COLO668 (cell line): Measurements from ENCODE around the gene HEPACAM.

Experiments used
- DNase-seq: peaks from one replicate; lab custom pipeline; 2025; ENCODE audit not compliant: unreplicated experiment; lab: John Stamatoyannopoulos, UW

The HEPACAM gene

DNA sequence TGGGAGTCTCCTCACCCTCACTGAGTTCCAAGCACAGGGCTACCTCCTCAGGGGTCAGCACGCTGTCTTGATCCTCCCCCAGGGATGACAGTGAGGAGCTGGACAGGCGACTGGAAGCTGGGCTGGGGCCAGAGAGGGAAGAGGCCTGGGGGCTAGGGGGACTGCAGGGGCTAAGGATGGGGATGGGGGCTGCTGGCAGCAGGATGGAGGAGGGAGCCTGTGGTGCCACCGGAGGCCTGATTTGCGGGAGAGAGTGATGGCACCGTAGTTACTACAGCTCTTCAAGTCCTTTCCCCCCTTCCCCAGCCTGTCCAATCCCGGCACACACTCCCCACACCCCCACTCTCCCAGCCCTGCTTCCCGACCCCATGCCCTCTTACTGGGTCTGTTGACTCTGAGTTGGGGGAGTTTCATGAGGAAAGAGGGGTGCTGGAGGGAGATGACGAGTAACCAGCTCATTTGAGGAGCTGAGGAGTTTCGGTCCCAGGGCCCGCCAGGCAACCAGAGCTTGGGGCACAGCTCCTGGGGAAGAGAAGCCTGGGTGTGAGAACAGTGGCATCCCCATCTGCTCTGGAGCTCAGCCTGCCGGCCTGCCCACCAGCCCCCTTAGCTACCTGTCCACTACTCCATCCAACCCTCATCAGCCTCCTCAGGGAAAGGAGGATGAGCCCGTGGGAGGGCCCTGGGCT lies 48.7 kb downstream of the HEPACAM start:
- DNase-seq: no peak

GRCh38 chr11:124886476-124886875 lies 49.4 kb downstream of the HEPACAM start:
- DNase-seq: no peak

GRCh38 chr11:124884869-124885479 lies 50.9 kb downstream of the HEPACAM start:
- no peak for DNase-seq

GRCh38 chr11:124884340-124884739 lies 51.5 kb downstream of the HEPACAM start:
- DNase-seq: no peak

DNA sequence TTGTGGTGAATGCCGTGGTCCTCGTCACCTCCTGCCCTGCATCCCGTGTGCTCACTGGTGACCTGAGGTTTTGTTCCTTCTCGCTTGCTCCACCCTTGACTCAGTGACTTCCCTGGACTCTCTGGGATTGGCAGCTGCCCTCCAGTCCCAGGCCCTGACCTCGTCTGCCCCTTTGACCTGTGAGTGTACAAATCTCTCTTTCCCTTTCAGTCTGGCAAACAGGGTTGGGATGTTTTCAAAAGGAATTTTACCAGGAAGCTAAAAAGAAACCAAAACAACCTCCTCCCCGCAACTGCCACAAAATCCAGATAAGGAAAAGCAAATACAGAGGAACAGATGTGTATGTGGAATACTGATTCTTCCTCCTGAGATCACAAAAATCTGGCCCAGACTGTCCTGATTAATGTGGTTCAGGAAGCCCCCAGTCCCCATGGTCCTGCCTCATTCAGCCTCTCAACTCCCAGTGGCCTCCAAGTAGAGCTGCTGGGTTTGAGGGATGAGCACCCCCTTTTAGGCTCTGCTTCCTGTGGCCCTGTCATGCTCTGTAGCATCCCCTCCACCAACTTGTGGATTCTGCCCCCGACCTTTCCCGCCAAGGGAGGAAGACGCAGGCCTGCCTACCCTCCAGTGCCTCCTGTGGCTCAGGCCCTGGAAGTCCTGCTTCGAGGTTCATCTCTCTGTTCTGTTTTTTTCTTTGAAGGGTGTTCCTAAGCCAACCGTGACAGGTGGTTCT lies 53.3 kb downstream of the HEPACAM start:
- DNase-seq: no peak

DNA sequence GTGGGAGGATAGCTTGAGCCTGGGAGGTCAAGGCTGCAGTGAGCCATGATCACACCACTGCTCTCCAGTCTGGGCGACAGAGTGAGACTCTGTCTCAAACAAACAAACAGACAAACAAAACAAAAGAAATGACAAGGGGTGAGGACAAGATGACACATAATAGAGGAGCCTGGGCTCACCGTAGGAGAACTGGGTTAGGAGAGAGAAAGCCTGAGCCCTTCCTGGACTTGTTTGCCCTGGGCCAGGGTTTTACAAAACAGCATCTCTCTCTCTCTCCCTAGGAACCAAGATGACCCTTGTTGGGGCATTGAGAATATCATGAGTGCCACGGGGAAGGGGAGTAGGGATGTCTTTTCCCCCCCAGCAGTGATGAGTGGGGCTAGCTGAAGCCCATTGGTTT lies 54.9 kb downstream of the HEPACAM start:
- DNase-seq: no peak

GRCh38 chr11:124880290-124880611 lies 55.6 kb downstream of the HEPACAM start:
- DNase-seq: no peak

GRCh38 chr11:124879493-124880289 lies 56.2 kb downstream of the HEPACAM start:
- no peak for DNase-seq

DNA sequence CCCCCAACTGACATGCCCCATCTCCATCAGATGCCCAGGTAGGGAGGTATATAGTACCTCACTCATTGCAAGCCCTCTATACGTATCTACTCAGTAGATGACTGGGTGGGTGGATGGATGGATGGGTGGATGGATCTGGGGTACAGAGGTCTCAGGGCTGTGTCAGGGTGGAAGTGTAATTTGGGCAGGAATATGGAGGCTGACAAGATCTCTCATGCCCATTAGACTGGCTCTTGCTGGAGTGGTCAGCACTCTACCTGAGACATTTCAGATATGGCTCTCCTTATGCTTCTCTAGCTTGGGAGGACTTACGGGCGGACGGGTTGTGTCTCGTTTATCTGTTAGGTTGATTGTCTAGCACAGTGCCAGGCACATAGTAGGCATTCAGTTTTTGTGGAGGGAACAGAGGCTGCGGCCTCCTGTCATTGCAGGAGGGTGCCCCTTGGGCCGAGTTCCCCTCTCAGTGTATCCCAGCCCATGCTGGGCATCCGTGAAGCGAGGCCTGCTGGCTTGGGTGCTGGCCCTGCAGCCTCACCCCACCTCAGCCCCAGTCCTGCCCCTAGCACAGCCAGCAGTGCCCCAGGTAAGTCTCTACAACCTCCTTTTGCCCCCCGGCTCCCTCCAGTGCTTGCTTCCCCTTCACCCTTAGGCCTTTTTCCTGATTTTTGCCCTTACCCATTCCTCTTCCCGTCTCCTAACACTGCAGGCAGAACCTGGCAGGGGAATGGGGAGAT lies 56.9 kb downstream of the HEPACAM start:
- DNase-seq: no peak

DNA sequence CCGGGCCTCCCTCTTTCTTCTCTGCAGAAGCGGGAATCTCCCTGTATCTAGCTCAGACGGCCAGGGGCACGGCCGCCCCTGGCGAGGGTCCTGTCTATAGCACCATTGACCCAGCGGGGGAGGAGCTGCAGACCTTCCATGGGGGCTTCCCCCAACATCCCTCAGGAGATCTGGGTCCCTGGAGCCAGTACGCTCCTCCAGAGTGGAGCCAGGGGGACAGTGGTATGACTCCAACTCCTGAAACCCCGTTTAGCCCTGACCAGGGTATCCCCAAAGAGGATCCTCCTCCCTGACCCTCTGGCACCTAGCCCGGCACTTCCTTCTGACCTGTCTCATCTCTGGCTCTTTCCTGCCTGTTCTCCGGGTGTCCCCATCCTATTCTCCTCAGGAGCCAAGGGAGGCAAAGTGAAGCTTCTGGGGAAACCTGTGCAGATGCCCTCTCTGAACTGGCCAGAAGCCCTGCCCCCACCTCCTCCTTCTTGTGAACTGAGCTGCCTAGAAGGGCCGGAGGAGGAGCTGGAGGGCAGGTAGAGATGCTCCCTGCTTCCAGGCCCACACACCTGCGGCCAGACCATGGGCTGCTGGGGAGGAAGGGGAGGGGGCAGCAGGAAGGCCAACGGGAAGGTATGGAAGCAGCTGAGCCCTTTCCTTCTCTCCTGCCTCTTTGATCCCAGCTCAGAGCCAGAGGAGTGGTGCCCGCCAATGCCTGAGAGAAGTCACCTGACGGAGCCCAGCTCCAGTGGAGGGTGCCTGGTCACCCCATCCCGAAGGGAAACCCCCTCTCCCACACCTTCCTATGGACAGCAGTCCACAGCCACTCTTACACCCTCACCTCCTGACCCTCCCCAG lies 57.7 kb downstream of the HEPACAM start:
- no peak for DNase-seq

- DNase-seq: no peak
These were observed 58.3 kb downstream of the HEPACAM start for GRCh38 chr11:124877631-124877909.

GRCh38 chr11:124876818-124877630 lies 58.8 kb downstream of the HEPACAM start:
- DNase-seq: no peak

GRCh38 chr11:124875943-124876817 lies 59.7 kb downstream of the HEPACAM start:
- peak; percentile 77 for DNase-seq

GRCh38 chr11:124875401-124875800 lies 60.4 kb downstream of the HEPACAM start:
- DNase-seq: no peak

- no peak for DNase-seq
These were observed 61.1 kb downstream of the HEPACAM start for GRCh38 chr11:124874571-124875255.

- DNase-seq: peak; percentile 12
These were observed 61.9 kb downstream of the HEPACAM start for GRCh38 chr11:124873951-124874350.

GRCh38 chr11:124872741-124873140 lies 63.1 kb downstream of the HEPACAM start:
- no peak for DNase-seq

- no peak for DNase-seq
These were observed 63.6 kb downstream of the HEPACAM start for GRCh38 chr11:124872280-124872679.
